Measurements from ENCODE around the gene MOV10. TPM values are rescaled to one million over a fixed set of nuclear protein-coding genes. Genes with fewer than 3 reads are reported as not detected.

The MOV10 gene, protein sequence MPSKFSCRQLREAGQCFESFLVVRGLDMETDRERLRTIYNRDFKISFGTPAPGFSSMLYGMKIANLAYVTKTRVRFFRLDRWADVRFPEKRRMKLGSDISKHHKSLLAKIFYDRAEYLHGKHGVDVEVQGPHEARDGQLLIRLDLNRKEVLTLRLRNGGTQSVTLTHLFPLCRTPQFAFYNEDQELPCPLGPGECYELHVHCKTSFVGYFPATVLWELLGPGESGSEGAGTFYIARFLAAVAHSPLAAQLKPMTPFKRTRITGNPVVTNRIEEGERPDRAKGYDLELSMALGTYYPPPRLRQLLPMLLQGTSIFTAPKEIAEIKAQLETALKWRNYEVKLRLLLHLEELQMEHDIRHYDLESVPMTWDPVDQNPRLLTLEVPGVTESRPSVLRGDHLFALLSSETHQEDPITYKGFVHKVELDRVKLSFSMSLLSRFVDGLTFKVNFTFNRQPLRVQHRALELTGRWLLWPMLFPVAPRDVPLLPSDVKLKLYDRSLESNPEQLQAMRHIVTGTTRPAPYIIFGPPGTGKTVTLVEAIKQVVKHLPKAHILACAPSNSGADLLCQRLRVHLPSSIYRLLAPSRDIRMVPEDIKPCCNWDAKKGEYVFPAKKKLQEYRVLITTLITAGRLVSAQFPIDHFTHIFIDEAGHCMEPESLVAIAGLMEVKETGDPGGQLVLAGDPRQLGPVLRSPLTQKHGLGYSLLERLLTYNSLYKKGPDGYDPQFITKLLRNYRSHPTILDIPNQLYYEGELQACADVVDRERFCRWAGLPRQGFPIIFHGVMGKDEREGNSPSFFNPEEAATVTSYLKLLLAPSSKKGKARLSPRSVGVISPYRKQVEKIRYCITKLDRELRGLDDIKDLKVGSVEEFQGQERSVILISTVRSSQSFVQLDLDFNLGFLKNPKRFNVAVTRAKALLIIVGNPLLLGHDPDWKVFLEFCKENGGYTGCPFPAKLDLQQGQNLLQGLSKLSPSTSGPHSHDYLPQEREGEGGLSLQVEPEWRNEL
- polyA plus RNA-seq (2013, experiment 1 of 2), result 58.9 TPM
- 58.7 TPM for polyA plus RNA-seq (2013, experiment 2 of 2)

DNA sequence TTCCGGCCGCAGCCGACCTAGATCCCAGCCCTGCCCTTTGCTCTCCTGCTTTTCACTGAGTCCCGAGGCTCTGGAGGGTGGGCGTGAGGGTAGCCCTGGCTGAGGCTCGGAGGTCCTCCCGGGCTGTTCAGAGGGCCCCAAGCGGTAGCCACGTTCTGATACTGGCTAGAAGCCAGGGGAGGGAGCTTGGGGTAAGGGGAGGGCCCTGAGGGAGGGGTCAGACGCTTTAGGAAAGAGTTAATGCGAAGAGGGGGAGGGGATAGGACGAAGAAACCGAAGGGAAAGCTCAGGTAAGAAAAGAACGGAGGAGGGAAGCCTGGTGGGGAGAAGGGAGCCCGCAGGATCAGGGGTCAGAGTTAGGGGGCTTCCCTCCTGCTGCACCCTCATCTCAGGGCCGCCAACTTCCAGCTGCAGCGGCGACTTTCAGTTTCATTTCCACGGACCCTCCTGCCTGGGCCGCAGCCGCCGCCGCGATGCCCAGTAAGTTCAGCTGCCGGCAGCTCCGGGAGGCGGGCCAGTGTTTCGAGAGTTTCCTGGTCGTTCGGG lies at the start of gene MOV10:
Gene MOV10, plus strand, starts transcription at position 220 of the 546 bp plus-strand sequence. Its CDS starts 254 bp downstream, at position 474.
- Histone ChIP-seq H3K4me2 (ENCODE audit: insufficient read depth, low read length, poor library complexity, severe bottlenecking) (peak within 1 kb of the TSS; percentile 86), H3K9ac (ENCODE audit: low read depth, low read length, poor library complexity) (peak within 1 kb of the TSS; percentile 91), H3K79me1 (ENCODE audit: low read depth, low read length) (no peaks in the 10 kb centered on the region), H3K18ac (ENCODE audit: low read length) (peak within 1 kb of the TSS; percentile 96), H3K9me3 (replicated peaks in 1 of 2; ENCODE audit: control insufficient read depth in 2 of 2, insufficient read depth in 1 of 2, low read depth in 1 of 2, low read length in 2 of 2) (no peaks in the 10 kb centered on the region), H3K36me3 (replicated peaks in 1 of 2; ENCODE audit: control insufficient read depth in 2 of 2, insufficient read depth in 2 of 2, low read length in 2 of 2) (peaks cover 2 to 59% of the 10 kb centered on the region in 2 donors), H3K4me1 (ENCODE audit: control insufficient read depth in 2 of 2, insufficient read depth in 1 of 2, low read depth in 1 of 2, low read length in 2 of 2) (peaks cover 7 to 10% of the 10 kb centered on the region in 2 donors), H3K27me3 (ENCODE audit: control insufficient read depth in 3 of 3, insufficient read depth in 3 of 3, low read depth in 1 of 3, low read length in 3 of 3) (no peaks in the 10 kb centered on the region), H2AK5ac (ENCODE audit: low read depth, low read length) (no peak within 1 kb of the TSS), H4K8ac (ENCODE audit: low read depth, low read length) (no peak within 1 kb of the TSS), H3K23ac (ENCODE audit: low read depth, low read length, poor library complexity) (peak within 1 kb of the TSS; percentile 26), H3K27ac (replicated peaks; ENCODE audit: low read length) (peak within 1 kb of the TSS; percentile 86), H2BK5ac (ENCODE audit: low read length) (peak within 1 kb of the TSS; percentile 33), H3K14ac (ENCODE audit: low read length) (peak within 1 kb of the TSS; percentile 95), H2BK15ac (ENCODE audit: low read length) (peak within 1 kb of the TSS; percentile 16), H3K4ac (ENCODE audit: low read length) (no peak within 1 kb of the TSS), H2BK120ac (ENCODE audit: low read depth, low read length) (peak within 1 kb of the TSS; percentile 85), H4K91ac (ENCODE audit: low read depth, low read length, poor library complexity) (no peak within 1 kb of the TSS), H3K4me3 (ENCODE audit: low read length in 2 of 2) (peak within 1 kb of the TSS; percentile 80 to 93), H2AFZ (ENCODE audit: low read length) (peak within 1 kb of the TSS; percentile 91), H2BK12ac (ENCODE audit: low read length) (no peak within 1 kb of the TSS)
- peak; percentile 63 for DNase-seq (ENCODE audit: low spot score)
- no CpG with 5 or more reads among the region's 30 CpGs for WGBS, 2 donors (ENCODE audit: extremely low coverage in 2 of 2, insufficient read length in 2 of 2, insufficient replicate concordance in 1 of 2)

DNA sequence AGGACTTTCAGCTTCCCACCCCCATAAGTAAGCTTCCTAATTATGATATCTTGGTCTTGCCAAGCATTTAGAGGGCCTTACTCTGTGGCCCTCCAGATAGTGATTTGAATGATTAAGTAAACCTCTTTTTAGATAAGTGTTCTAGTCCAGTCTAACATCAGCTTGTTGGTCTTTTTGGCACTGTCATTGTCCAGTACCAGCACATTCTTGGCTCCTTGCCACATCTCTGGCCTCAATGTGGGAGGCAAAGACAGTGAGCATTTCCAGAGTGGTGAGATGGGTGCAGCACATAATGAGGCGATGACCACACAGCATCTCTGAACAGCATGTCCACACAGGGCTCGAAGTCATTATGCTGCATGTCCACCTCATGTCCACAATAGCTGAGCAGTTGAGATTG lies 48.8 kb upstream of the MOV10 start:
- no peak overlapping the region for H3K4me3 ChIP-seq (ENCODE audit: low read length in 2 of 2)

DNA sequence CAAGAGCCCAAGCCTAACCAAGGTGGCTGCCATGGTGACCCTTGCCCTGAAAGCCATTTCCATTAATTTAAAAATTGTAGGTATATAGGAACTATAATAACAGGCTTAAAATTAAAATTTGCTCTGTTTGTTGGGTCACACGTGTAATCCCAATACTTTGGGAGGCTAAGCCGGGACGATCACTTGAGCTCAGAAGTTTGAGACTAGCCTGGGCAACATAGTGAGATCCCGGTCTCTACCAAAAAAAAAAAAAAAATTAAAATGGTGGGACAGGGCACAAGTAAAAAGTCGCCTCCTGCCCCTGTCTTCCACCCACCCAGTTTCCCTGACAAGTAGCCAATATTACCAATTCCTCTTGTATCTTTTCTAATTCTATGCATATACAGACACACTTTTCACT lies 48.3 kb upstream of the MOV10 start:
- Histone ChIP-seq H3K9ac (ENCODE audit: low read depth, low read length, poor library complexity) (no peak overlapping the region), H3K36me3 (replicated peaks in 1 of 2; ENCODE audit: control insufficient read depth in 2 of 2, insufficient read depth in 2 of 2, low read length in 2 of 2) (peaks cover 1 to 56% of the 10 kb centered on the region in 2 donors), H2BK12ac (ENCODE audit: low read length) (no peak overlapping the region), H3K4me3 (ENCODE audit: low read length in 2 of 2) (no peak overlapping the region), H3K4me2 (ENCODE audit: insufficient read depth, low read length, poor library complexity, severe bottlenecking) (no peak overlapping the region), H2BK15ac (ENCODE audit: low read length) (no peak overlapping the region), H3K79me1 (ENCODE audit: low read depth, low read length) (peaks cover 7% of the 10 kb centered on the region), H2AK5ac (ENCODE audit: low read depth, low read length) (no peak overlapping the region), H3K14ac (ENCODE audit: low read length) (no peak overlapping the region), H2BK5ac (ENCODE audit: low read length) (no peak overlapping the region), H3K9me3 (replicated peaks in 1 of 2; ENCODE audit: control insufficient read depth in 2 of 2, insufficient read depth in 1 of 2, low read depth in 1 of 2, low read length in 2 of 2) (no peaks in the 10 kb centered on the region), H3K4ac (ENCODE audit: low read length) (no peak overlapping the region), H2AFZ (ENCODE audit: low read length) (no peak overlapping the region), H4K91ac (ENCODE audit: low read depth, low read length, poor library complexity) (no peak overlapping the region), H3K27ac (replicated peaks; ENCODE audit: low read length) (no peak overlapping the region), H3K4me1 (ENCODE audit: control insufficient read depth in 2 of 2, insufficient read depth in 1 of 2, low read depth in 1 of 2, low read length in 2 of 2) (no peaks in the 10 kb centered on the region), H3K27me3 (ENCODE audit: control insufficient read depth in 3 of 3, insufficient read depth in 3 of 3, low read depth in 1 of 3, low read length in 3 of 3) (no peaks in the 10 kb centered on the region), H3K18ac (ENCODE audit: low read length) (no peak overlapping the region), H3K23ac (ENCODE audit: low read depth, low read length, poor library complexity) (no peak overlapping the region), H2BK120ac (ENCODE audit: low read depth, low read length) (no peak overlapping the region), H4K8ac (ENCODE audit: low read depth, low read length) (no peak overlapping the region)
- no CpG with 5 or more reads among the region's 5 CpGs for WGBS, 2 donors (ENCODE audit: extremely low coverage in 2 of 2, insufficient read length in 2 of 2, insufficient replicate concordance in 1 of 2)
- no peak for DNase-seq (ENCODE audit: low spot score)

More for the DNA sequence above, 48.8 kb upstream of the MOV10 start:
- H3K14ac ChIP-seq (ENCODE audit: low read length), result no peak overlapping the region
- no peak overlapping the region for H2AK5ac ChIP-seq (ENCODE audit: low read depth, low read length)
- H4K91ac ChIP-seq (ENCODE audit: low read depth, low read length, poor library complexity), result no peak overlapping the region
- H3K27me3 ChIP-seq (ENCODE audit: control insufficient read depth in 3 of 3, insufficient read depth in 3 of 3, low read depth in 1 of 3, low read length in 3 of 3), result no peaks in the 10 kb centered on the region
- H3K27ac ChIP-seq (replicated peaks; ENCODE audit: low read length), result no peak overlapping the region
- no peak overlapping the region for H2BK5ac ChIP-seq (ENCODE audit: low read length)
- H2AFZ ChIP-seq (ENCODE audit: low read length), result no peak overlapping the region
- no peak for DNase-seq (ENCODE audit: low spot score)
- no peak overlapping the region for H4K8ac ChIP-seq (ENCODE audit: low read depth, low read length)
- H3K9me3 ChIP-seq (replicated peaks in 1 of 2; ENCODE audit: control insufficient read depth in 2 of 2, insufficient read depth in 1 of 2, low read depth in 1 of 2, low read length in 2 of 2), result no peaks in the 10 kb centered on the region
- H3K4me2 ChIP-seq (ENCODE audit: insufficient read depth, low read length, poor library complexity, severe bottlenecking), result no peak overlapping the region
- no peak overlapping the region for H3K18ac ChIP-seq (ENCODE audit: low read length)
- no peak overlapping the region for H2BK120ac ChIP-seq (ENCODE audit: low read depth, low read length)
- H3K9ac ChIP-seq (ENCODE audit: low read depth, low read length, poor library complexity), result no peak overlapping the region
- peaks cover 7% of the 10 kb centered on the region for H3K79me1 ChIP-seq (ENCODE audit: low read depth, low read length)
- WGBS, 2 donors (ENCODE audit: extremely low coverage in 2 of 2, insufficient read length in 2 of 2, insufficient replicate concordance in 1 of 2), result no CpG with 5 or more reads among the region's 2 CpGs
- peaks cover 1 to 52% of the 10 kb centered on the region in 2 donors for H3K36me3 ChIP-seq (replicated peaks in 1 of 2; ENCODE audit: control insufficient read depth in 2 of 2, insufficient read depth in 2 of 2, low read length in 2 of 2)
- H2BK15ac ChIP-seq (ENCODE audit: low read length), result no peak overlapping the region
- no peak overlapping the region for H3K23ac ChIP-seq (ENCODE audit: low read depth, low read length, poor library complexity)
- H3K4me1 ChIP-seq (ENCODE audit: control insufficient read depth in 2 of 2, insufficient read depth in 1 of 2, low read depth in 1 of 2, low read length in 2 of 2), result no peaks in the 10 kb centered on the region
- H3K4ac ChIP-seq (ENCODE audit: low read length), result no peak overlapping the region
- H2BK12ac ChIP-seq (ENCODE audit: low read length), result no peak overlapping the region
